GM18519 (cell line): ENCODE results near the gene SPOCK3.
"Not testable (repeated sequence)": the region's sequence is repeated elsewhere in the genome, so short reads cannot be mapped to it uniquely, and the experiment has no call there.

Source experiments
- ATAC-seq: cut with Tn5 transposase; IDR thresholded peaks from one replicate; pipeline ENCODE4 v1.9.1; 2021; ENCODE audit warnings: mild to moderate bottlenecking, moderate library complexity; ENCODE audit not compliant: unreplicated experiment, low FRiP score

The SPOCK3 gene

GRCh38 chr4:166723532-166724140, 510.7 kb downstream of the SPOCK3 start:
- ATAC-seq: no peak

GRCh38 chr4:166715748-166716713, 518.3 kb downstream of the SPOCK3 start:
- ATAC-seq: not testable (repeated sequence)

GRCh38 chr4:166700592-166700991, 533.7 kb downstream of the SPOCK3 start:
- no peak for ATAC-seq

- no peak for ATAC-seq
Measured at GRCh38 chr4:166688835-166689234, 545.5 kb downstream of the SPOCK3 start.

GRCh38 chr4:166687828-166688227, 546.5 kb downstream of the SPOCK3 start:
- ATAC-seq: no peak
